ENCODE measurements around the gene SH2D4B. TPM values are rescaled to one million over a fixed set of nuclear protein-coding genes. Genes with fewer than 3 reads are reported as not detected.

The SH2D4B gene
- polyA plus RNA-seq, 1 donor from 2014 or later: 1.4 TPM

DNA sequence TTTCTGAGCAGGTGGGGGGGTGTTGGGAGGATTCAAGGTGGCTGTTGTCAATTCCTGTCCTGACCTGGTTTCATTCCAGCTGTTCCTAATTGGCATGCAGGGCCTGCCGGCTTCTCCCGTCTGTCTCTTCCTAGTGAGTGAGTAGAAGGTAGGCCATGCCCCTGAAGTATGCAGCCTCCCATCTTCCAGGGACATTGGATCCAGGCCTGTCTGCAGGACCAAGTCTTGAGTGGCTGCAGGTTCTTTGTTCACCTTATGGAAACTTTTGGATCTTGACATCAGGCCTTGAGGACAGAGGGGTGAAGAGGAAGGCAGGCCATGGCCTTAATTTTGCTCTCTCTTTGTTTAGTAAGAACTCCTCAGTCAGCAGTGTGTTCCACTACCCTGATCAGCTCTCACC is 131.8 kb downstream of the SH2D4B start:
- Histone ChIP-seq H3K79me2 (replicated peaks; ENCODE audit: insufficient read depth, low read length) (no peaks in the 10 kb centered on the region), H3K4me2 (ENCODE audit: low read length) (no peak overlapping the region), H3K27ac (ENCODE audit: low read length) (no peak overlapping the region), H3K36me3 (ENCODE audit: insufficient read depth, low read length) (no peaks in the 10 kb centered on the region), H3K9ac (ENCODE audit: low read length) (no peak overlapping the region), H3K4me3 (ENCODE audit: low read length) (no peak overlapping the region), H3F3A (ENCODE audit: insufficient read depth, low read length, poor library complexity, severe bottlenecking) (no peaks in the 10 kb centered on the region), H4K20me1 (ENCODE audit: insufficient read depth) (no peaks in the 10 kb centered on the region), H3K9me3 (ENCODE audit: low read length) (no peaks in the 10 kb centered on the region), H3K9me2 (ENCODE audit: insufficient read depth, low read length) (no peaks in the 10 kb centered on the region), H2AFZ (ENCODE audit: low read depth, low read length) (no peak overlapping the region), H3K27me3 (ENCODE audit: insufficient read depth, low read depth, low read length) (no peaks in the 10 kb centered on the region)
- TF ChIP-seq EP300 (conservative IDR thresholded peaks at IDR 0.05; ENCODE audit: poor library complexity, severe bottlenecking): no peak
- TF ChIP-seq, protein P1, sequence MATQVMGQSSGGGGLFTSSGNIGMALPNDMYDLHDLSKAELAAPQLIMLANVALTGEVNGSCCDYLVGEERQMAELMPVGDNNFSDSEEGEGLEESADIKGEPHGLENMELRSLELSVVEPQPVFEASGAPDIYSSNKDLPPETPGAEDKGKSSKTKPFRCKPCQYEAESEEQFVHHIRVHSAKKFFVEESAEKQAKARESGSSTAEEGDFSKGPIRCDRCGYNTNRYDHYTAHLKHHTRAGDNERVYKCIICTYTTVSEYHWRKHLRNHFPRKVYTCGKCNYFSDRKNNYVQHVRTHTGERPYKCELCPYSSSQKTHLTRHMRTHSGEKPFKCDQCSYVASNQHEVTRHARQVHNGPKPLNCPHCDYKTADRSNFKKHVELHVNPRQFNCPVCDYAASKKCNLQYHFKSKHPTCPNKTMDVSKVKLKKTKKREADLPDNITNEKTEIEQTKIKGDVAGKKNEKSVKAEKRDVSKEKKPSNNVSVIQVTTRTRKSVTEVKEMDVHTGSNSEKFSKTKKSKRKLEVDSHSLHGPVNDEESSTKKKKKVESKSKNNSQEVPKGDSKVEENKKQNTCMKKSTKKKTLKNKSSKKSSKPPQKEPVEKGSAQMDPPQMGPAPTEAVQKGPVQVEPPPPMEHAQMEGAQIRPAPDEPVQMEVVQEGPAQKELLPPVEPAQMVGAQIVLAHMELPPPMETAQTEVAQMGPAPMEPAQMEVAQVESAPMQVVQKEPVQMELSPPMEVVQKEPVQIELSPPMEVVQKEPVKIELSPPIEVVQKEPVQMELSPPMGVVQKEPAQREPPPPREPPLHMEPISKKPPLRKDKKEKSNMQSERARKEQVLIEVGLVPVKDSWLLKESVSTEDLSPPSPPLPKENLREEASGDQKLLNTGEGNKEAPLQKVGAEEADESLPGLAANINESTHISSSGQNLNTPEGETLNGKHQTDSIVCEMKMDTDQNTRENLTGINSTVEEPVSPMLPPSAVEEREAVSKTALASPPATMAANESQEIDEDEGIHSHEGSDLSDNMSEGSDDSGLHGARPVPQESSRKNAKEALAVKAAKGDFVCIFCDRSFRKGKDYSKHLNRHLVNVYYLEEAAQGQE (IDR thresholded peaks at IDR 0.05; ENCODE audit: borderline replicate concordance): no peak
- TF ChIP-seq SMC3 (conservative IDR thresholded peaks at IDR 0.05; ENCODE audit: poor library complexity): no peak
- no peak for TF ChIP-seq TAF1 (IDR thresholded peaks at IDR 0.05; ENCODE audit: low read depth)
- TF ChIP-seq, protein P2, sequence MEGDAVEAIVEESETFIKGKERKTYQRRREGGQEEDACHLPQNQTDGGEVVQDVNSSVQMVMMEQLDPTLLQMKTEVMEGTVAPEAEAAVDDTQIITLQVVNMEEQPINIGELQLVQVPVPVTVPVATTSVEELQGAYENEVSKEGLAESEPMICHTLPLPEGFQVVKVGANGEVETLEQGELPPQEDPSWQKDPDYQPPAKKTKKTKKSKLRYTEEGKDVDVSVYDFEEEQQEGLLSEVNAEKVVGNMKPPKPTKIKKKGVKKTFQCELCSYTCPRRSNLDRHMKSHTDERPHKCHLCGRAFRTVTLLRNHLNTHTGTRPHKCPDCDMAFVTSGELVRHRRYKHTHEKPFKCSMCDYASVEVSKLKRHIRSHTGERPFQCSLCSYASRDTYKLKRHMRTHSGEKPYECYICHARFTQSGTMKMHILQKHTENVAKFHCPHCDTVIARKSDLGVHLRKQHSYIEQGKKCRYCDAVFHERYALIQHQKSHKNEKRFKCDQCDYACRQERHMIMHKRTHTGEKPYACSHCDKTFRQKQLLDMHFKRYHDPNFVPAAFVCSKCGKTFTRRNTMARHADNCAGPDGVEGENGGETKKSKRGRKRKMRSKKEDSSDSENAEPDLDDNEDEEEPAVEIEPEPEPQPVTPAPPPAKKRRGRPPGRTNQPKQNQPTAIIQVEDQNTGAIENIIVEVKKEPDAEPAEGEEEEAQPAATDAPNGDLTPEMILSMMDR (IDR thresholded peaks at IDR 0.05; ENCODE audit: poor library complexity, severe bottlenecking): no peak
- no peak for TF ChIP-seq RAD21 (conservative IDR thresholded peaks at IDR 0.05)
- no peak for TF ChIP-seq EZH2 (IDR thresholded peaks at IDR 0.05; ENCODE audit: borderline replicate concordance, insufficient read depth, low read length, poor library complexity, severe bottlenecking)
- TF ChIP-seq POLR2AphosphoS5 (IDR thresholded peaks at IDR 0.05): no peak
- no peak for TF ChIP-seq MXI1 (conservative IDR thresholded peaks at IDR 0.05; ENCODE audit: poor library complexity, severe bottlenecking)

DNA sequence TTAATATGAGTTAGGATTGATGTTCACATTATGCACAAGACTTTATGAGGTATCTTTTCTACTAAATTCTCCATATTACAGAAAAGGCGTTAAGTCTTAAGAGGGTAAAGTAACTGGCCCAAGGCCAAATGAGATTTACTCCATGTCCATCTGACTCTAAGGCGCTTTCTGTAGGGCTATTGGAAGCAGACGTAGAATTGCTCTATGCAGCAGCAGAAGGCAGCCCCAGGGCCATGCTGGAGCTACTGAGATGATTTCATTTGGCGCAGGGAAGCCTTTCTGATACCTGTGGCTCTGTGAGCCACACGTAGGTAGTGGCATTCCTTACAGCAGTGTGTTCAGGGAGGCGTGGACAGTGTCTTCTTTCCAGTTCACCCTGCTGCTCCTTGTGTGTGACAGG is 133.1 kb downstream of the SH2D4B start:
- Histone ChIP-seq H3K27me3 (ENCODE audit: insufficient read depth, low read depth, low read length) (no peaks in the 10 kb centered on the region), H3K4me3 (ENCODE audit: low read length) (no peak overlapping the region), H3K9me2 (ENCODE audit: insufficient read depth, low read length) (no peaks in the 10 kb centered on the region), H2AFZ (ENCODE audit: low read depth, low read length) (no peak overlapping the region), H3K36me3 (ENCODE audit: insufficient read depth, low read length) (no peaks in the 10 kb centered on the region), H3K79me2 (replicated peaks; ENCODE audit: insufficient read depth, low read length) (no peaks in the 10 kb centered on the region), H3K9me3 (ENCODE audit: low read length) (no peaks in the 10 kb centered on the region), H3K27ac (ENCODE audit: low read length) (no peak overlapping the region), H3K9ac (ENCODE audit: low read length) (no peak overlapping the region), H3K4me2 (ENCODE audit: low read length) (no peak overlapping the region), H3F3A (ENCODE audit: insufficient read depth, low read length, poor library complexity, severe bottlenecking) (no peaks in the 10 kb centered on the region), H4K20me1 (ENCODE audit: insufficient read depth) (no peaks in the 10 kb centered on the region)
- TF ChIP-seq, protein P2 (IDR thresholded peaks at IDR 0.05; ENCODE audit: poor library complexity, severe bottlenecking): no peak
